ENCODE results near the gene TBX1. TPM values are rescaled to one million over a fixed set of nuclear protein-coding genes. Genes with fewer than 3 reads are reported as not detected.

TBX1 gene
- total RNA-seq, 1 donor from 2014 or later, result not detected

GRCh38 chr22:19717691-19718455 is 42.7 kb upstream of the TBX1 start:
- H3K27me3 Mint-ChIP-seq, result peaks cover 44% of the 10 kb centered on the region
- H3K36me3 Mint-ChIP-seq (ENCODE audit: low read depth), result no peaks in the 10 kb centered on the region
- ChIA-PET POLR2A (no interaction called here), CTCF (no interaction called here)
- H3K9me3 Mint-ChIP-seq, result no peaks in the 10 kb centered on the region
- H3K4me3 Mint-ChIP-seq, result peak overlapping the region; percentile 78
- peaks cover 11% of the 10 kb centered on the region for H3K4me1 Mint-ChIP-seq
- intact Hi-C loops (cut with micrococcal nuclease), result loop anchor here (1.0 to 5.0 kb wide), 2 partner anchors 241 to 574 kb away; partner anchors contain the start of genes CDC45, ESS2 and UFD1
- H3K27ac Mint-ChIP-seq, result no peak overlapping the region
- peak; percentile 34 for TF ChIP-seq CTCF (IDR thresholded peaks at IDR 0.05)
- DNase-seq (peak; percentile 85), ATAC-seq (ENCODE audit: low read depth) (peak; percentile 97)

- Mint-ChIP-seq H3K27ac (no peak overlapping the region), H3K4me1 (peaks cover 16% of the 10 kb centered on the region), H3K27me3 (peaks cover 43% of the 10 kb centered on the region), H3K9me3 (no peaks in the 10 kb centered on the region), H3K36me3 (ENCODE audit: low read depth) (no peaks in the 10 kb centered on the region), H3K4me3 (peak overlapping the region; percentile 48)
- ATAC-seq (ENCODE audit: low read depth), result no peak
- ChIA-PET POLR2A (no interaction called here), CTCF (no interaction called here)
- no peak for TF ChIP-seq CTCF (IDR thresholded peaks at IDR 0.05)
- intact Hi-C loops (cut with micrococcal nuclease), result loop anchor here (1.0 to 5.0 kb wide), 2 partner anchors 241 to 574 kb away; partner anchors contain the start of genes CDC45, ESS2 and UFD1
- no peak for DNase-seq
Measured at GRCh38 chr22:19718456-19719049, 42.0 kb upstream of the TBX1 start.

GRCh38 chr22:19719050-19719482 is 41.5 kb upstream of the TBX1 start:
- H3K27me3 Mint-ChIP-seq, result peaks cover 41% of the 10 kb centered on the region
- no peak for DNase-seq
- peaks cover 15% of the 10 kb centered on the region for H3K4me1 Mint-ChIP-seq
- no peaks in the 10 kb centered on the region for H3K9me3 Mint-ChIP-seq
- H3K4me3 Mint-ChIP-seq, result peak overlapping the region; percentile 65
- no peak for TF ChIP-seq CTCF (IDR thresholded peaks at IDR 0.05)
- intact Hi-C loops (cut with micrococcal nuclease), result loop anchor here (5.0 kb wide), 1 partner anchor 242 kb away; the partner anchor contains the start of genes CDC45 and UFD1
- ChIA-PET POLR2A (no interaction called here), CTCF (no interaction called here)
- ATAC-seq (ENCODE audit: low read depth), result no peak
- H3K27ac Mint-ChIP-seq, result no peak overlapping the region
- H3K36me3 Mint-ChIP-seq (ENCODE audit: low read depth), result no peaks in the 10 kb centered on the region

GRCh38 chr22:19719488-19720021 is 41.0 kb upstream of the TBX1 start:
- peaks cover 17% of the 10 kb centered on the region for H3K4me1 Mint-ChIP-seq
- intact Hi-C loops (cut with micrococcal nuclease), result loop anchor here (5.0 kb wide), 1 partner anchor 242 kb away; the partner anchor contains the start of genes CDC45 and UFD1
- H3K27ac Mint-ChIP-seq, result no peak overlapping the region
- H3K4me3 Mint-ChIP-seq, result peak overlapping the region; percentile 65
- ATAC-seq (ENCODE audit: low read depth), result no peak
- no peaks in the 10 kb centered on the region for H3K36me3 Mint-ChIP-seq (ENCODE audit: low read depth)
- peaks cover 43% of the 10 kb centered on the region for H3K27me3 Mint-ChIP-seq
- ChIA-PET POLR2A (no interaction called here), CTCF (interaction anchor here (0.7 kb wide), 1 partner anchor 580 kb away, joined by 3 read pairs; no protein-coding TSS in a partner anchor)
- no peak for TF ChIP-seq CTCF (IDR thresholded peaks at IDR 0.05)
- no peaks in the 10 kb centered on the region for H3K9me3 Mint-ChIP-seq
- no peak for DNase-seq
